ENCODE data around the gene ANKRD39. TPM values are rescaled to one million over a fixed set of nuclear protein-coding genes. Genes with fewer than 3 reads are reported as not detected.

ANKRD39 gene
- total and polyA plus RNA-seq, 2 experiments from 2014 or later = 17.5 to 32.0 TPM

GRCh38 chr2:96798733-96799622, 58.8 kb downstream of the ANKRD39 start:
- Histone ChIP-seq H3F3A (replicated peaks; ENCODE audit: low read depth) (no peaks in the 10 kb centered on the region; the same call in 1 of the 2 replicates), H3K27me3 (ENCODE audit: insufficient read depth) (no peaks in the 10 kb centered on the region), H2AFZ (no peak overlapping the region), H3K27ac (ENCODE audit: low read depth) (no peak overlapping the region), H3K4me2 (no peak overlapping the region), H3K4me3 (no peak overlapping the region), H3K9me2 (ENCODE audit: insufficient read depth) (no peaks in the 10 kb centered on the region), H3K36me3 (ENCODE audit: insufficient read depth) (no peaks in the 10 kb centered on the region), H3K79me2 (replicated peaks; ENCODE audit: insufficient read depth) (no peaks in the 10 kb centered on the region), H3K4me1 (ENCODE audit: insufficient read depth) (no peaks in the 10 kb centered on the region), H4K20me1 (replicated peaks; ENCODE audit: insufficient read depth) (no peaks in the 10 kb centered on the region)
- H3K9me3 Mint-ChIP-seq = no peaks in the 10 kb centered on the region
- no peak overlapping the region for H3K27ac Mint-ChIP-seq
- no peak overlapping the region for H3K4me3 Mint-ChIP-seq
- no peaks in the 10 kb centered on the region for H3K4me1 Mint-ChIP-seq
- TF ChIP-seq ZNF462 (CRISPR knock-in tag; IDR thresholded peaks at IDR 0.05) (no peak), ZNF331 (CRISPR knock-in tag; IDR thresholded peaks at IDR 0.05; ENCODE audit: low read depth) (no peak), EZH2 (IDR thresholded peaks at IDR 0.05; ENCODE audit: low read depth, unreplicated experiment) (no peak), STAT1 (IDR thresholded peaks at IDR 0.05; ENCODE audit: unreplicated experiment) (no peak), CREB1 (CRISPR knock-in tag; IDR thresholded peaks at IDR 0.05; ENCODE audit: low read depth) (no peak), EZH2phosphoT487 (IDR thresholded peaks at IDR 0.05; ENCODE audit: unreplicated experiment) (no peak), POLR2AphosphoS5 (IDR thresholded peaks at IDR 0.05; ENCODE audit: low read depth) (no peak)
- H3K36me3 Mint-ChIP-seq (ENCODE audit: low read depth) = no peaks in the 10 kb centered on the region
- no peak for DNase-seq (ENCODE audit: low spot score)
- ATAC-seq = no peak
- H3K27me3 Mint-ChIP-seq (ENCODE audit: insufficient read depth, low read depth, poor library complexity) = peaks cover 5% of the 10 kb centered on the region

MicroRNAs within 50 kb of the gene (microRNA counts, 767-probe panel; counts per million panel counts)
- microRNA hsa-miR-3127-5p = not detected

Small RNAs within 50 kb of the gene (microRNA-seq; reads per million reads assigned to microRNA genes)
- gene MIR3127 = not detected

Small RNAs within 50 kb of the gene (small RNA-seq; reads per million reads assigned to genes)
- not detected for gene MIR3127 (ENCODE audit: low replicate concordance)

Other genes starting within 250 kb of the ANKRD39 start
- gene KANSL3, start 219.7 kb downstream of the ANKRD39 start, total RNA-seq (2014; rRNA removed; shearing (Covaris generic)) = 27.2 and 31.4 TPM in 2 replicates
- gene KANSL3, start 219.7 kb downstream of the ANKRD39 start, polyA plus RNA-seq (2016; fragmentation: Nextera tagmentation; extraction: Ambion mirVana) = 7.2 and 8.9 TPM in 2 replicates
- gene FER1L5, start 215.3 kb downstream of the ANKRD39 start, total RNA-seq (2014; rRNA removed; shearing (Covaris generic)) = 0.27 and 0.76 TPM in 2 replicates
- 0.07 and 0.18 TPM in 2 replicates for gene FER1L5, start 215.3 kb downstream of the ANKRD39 start, polyA plus RNA-seq (2016; fragmentation: Nextera tagmentation; extraction: Ambion mirVana)
- gene LMAN2L, start 118.0 kb downstream of the ANKRD39 start, total RNA-seq (2014; rRNA removed; shearing (Covaris generic)) = 15.8 and 16.7 TPM in 2 replicates
- 10.5 and 11.8 TPM in 2 replicates for gene LMAN2L, start 118.0 kb downstream of the ANKRD39 start, polyA plus RNA-seq (2016; fragmentation: Nextera tagmentation; extraction: Ambion mirVana)
- gene CNNM4, start 97.1 kb downstream of the ANKRD39 start, total RNA-seq (2014; rRNA removed; shearing (Covaris generic)) = 6.7 and 12.9 TPM in 2 replicates
- gene CNNM4, start 97.1 kb downstream of the ANKRD39 start, polyA plus RNA-seq (2016; fragmentation: Nextera tagmentation; extraction: Ambion mirVana) = 2.5 and 2.9 TPM in 2 replicates
- gene CNNM3, start 41.7 kb downstream of the ANKRD39 start, total RNA-seq (2014; rRNA removed; shearing (Covaris generic)) = 22.8 and 25.7 TPM in 2 replicates
- gene CNNM3, start 41.7 kb downstream of the ANKRD39 start, polyA plus RNA-seq (2016; fragmentation: Nextera tagmentation; extraction: Ambion mirVana) = 5.3 and 7.7 TPM in 2 replicates
- gene ANKRD23, start 14.0 kb downstream of the ANKRD39 start, total RNA-seq (2014; rRNA removed; shearing (Covaris generic)) = 4.0 and 6.5 TPM in 2 replicates
- 2.9 and 5.0 TPM in 2 replicates for gene ANKRD23, start 14.0 kb downstream of the ANKRD39 start, polyA plus RNA-seq (2016; fragmentation: Nextera tagmentation; extraction: Ambion mirVana)
- 69.7 and 80.7 TPM in 2 replicates for gene SEMA4C, start 12.1 kb upstream of the ANKRD39 start, total RNA-seq (2014; rRNA removed; shearing (Covaris generic))
- 15.4 and 16.8 TPM in 2 replicates for gene SEMA4C, start 12.1 kb upstream of the ANKRD39 start, polyA plus RNA-seq (2016; fragmentation: Nextera tagmentation; extraction: Ambion mirVana)
- 0.47 TPM in 1 of 2 replicates, not detected in the other for gene FAM178B, start 128.6 kb upstream of the ANKRD39 start, total RNA-seq (2014; rRNA removed; shearing (Covaris generic))
- gene FAM178B, start 128.6 kb upstream of the ANKRD39 start, polyA plus RNA-seq (2016; fragmentation: Nextera tagmentation; extraction: Ambion mirVana) = 0.70 and 1.1 TPM in 2 replicates
- gene FAHD2B, start 236.9 kb upstream of the ANKRD39 start, total RNA-seq (2014; rRNA removed; shearing (Covaris generic)) = 28.6 and 32.4 TPM in 2 replicates
- 22.3 and 23.9 TPM in 2 replicates for gene FAHD2B, start 236.9 kb upstream of the ANKRD39 start, polyA plus RNA-seq (2016; fragmentation: Nextera tagmentation; extraction: Ambion mirVana)

Measured in GM23338 (cell line).